GM10266 (cell line): ENCODE data around the gene FMN1.

ENCODE experiments used
- DNase-seq: peaks from one replicate; pipeline ENCODE4 v3.0.0; 2012; ENCODE audit errors: extremely low spot score
- TF ChIP-seq, protein P1 (sequence below): IDR thresholded peaks from 2 replicates; pipeline ENCODE4 v1.5.1; 2012; ENCODE audit warnings: mild to moderate bottlenecking, low read depth; ENCODE audit not compliant: control insufficient read depth, insufficient read depth; ENCODE audit errors: missing control alignments

The FMN1 gene

GRCh38 chr15:32778391-32779176 is 415.9 kb downstream of the FMN1 start:
- no peak for DNase-seq
- TF ChIP-seq, protein P1, sequence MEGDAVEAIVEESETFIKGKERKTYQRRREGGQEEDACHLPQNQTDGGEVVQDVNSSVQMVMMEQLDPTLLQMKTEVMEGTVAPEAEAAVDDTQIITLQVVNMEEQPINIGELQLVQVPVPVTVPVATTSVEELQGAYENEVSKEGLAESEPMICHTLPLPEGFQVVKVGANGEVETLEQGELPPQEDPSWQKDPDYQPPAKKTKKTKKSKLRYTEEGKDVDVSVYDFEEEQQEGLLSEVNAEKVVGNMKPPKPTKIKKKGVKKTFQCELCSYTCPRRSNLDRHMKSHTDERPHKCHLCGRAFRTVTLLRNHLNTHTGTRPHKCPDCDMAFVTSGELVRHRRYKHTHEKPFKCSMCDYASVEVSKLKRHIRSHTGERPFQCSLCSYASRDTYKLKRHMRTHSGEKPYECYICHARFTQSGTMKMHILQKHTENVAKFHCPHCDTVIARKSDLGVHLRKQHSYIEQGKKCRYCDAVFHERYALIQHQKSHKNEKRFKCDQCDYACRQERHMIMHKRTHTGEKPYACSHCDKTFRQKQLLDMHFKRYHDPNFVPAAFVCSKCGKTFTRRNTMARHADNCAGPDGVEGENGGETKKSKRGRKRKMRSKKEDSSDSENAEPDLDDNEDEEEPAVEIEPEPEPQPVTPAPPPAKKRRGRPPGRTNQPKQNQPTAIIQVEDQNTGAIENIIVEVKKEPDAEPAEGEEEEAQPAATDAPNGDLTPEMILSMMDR, result no peak

DNA sequence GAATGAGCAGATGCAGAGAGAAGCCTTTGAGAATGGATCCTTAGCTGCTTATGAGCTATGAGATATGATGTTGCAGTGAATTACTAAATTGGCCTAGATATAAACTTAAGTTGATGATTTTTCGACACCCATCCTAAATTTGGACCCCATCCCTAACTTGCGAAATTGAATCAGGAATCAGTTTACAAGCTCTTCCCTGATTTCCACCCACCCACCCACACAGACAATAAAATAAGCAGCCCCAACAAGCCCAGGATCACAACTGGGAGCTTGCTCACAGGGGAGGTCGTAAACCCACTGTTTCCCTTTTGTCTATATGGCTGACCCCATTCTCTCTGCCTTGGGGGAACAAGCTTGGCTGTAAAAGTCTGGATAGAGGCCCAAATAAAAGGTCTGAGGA is 419.4 kb downstream of the FMN1 start:
- TF ChIP-seq, protein P1, result no peak
- no peak for DNase-seq

DNA sequence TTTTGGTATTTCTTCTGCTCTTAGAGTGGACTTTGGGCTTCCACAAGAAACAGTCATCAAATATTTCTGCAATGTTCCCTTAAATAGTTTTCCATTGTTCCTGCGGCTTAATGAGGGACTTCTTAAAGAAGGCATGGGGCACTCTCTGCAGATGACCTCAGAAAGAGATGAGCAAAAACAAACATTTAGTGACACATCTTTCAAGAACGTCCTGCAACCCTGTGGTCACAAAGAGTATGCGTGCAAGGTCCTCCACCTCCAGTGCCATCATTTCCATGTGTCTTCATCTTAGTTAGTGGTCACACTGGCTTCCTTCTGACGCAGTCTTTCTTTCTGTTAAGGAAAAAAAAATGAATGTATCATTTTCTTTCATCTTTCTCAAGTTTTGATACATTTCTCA is 420.5 kb downstream of the FMN1 start:
- DNase-seq, result no peak
- TF ChIP-seq, protein P1, result no peak

DNA sequence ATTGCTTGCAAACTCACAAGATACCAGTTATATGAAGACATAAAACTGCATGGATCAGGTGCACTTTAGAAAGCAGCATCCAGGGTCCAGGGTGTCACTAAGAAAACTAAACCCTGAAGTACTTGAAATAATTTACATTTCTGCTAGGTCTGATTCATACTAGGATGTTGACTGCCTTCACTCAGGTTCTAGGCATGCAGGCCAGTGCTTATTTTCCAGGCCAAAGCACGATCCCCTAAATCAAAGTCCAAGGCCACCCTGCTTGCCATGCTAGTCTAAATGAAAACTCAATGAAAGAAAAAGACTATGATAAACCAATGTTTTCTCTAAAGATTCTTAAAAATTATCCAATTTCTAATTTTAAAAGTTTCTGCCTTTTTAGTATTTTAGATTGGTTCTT is 427.3 kb downstream of the FMN1 start:
- TF ChIP-seq, protein P1, result no peak
- DNase-seq, result no peak

DNA sequence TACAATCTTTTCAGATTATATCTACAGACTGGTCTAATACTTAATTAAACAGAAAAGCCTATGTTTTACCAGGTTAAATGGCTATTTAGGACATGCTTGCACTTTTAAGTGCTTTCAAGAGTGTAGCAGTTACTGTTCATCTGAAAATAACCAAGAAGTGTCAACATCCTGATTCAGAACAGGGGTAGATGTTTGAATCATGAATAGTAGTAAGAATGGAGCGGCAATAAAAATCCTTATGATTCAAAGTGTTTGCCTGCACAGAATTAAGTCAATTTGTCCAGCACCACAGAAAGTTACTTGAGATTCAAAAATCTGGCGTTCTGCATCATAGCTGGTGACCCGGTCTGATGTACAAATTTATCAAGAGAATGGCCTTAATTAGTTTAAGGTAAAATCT is 428.4 kb downstream of the FMN1 start:
- TF ChIP-seq, protein P1, result no peak
- no peak for DNase-seq

DNA sequence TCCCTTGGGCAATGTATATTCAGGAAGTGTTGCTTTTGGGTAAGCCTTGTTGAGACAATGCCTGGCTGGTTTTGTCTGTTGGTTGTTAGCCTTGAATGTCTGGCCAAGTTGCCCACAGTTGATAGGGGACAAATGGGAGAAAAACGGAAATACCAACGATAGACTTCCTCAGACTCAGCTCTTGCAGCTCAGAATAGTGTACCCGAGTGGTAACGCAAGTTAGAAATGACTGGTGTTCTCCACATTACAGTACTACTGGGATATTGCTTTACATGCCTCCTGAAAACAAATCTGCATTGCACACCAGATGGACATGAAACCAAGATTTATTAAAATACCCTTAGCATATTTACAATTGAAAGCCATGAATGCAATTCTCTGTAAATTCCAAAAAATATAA is 429.3 kb downstream of the FMN1 start:
- TF ChIP-seq, protein P1, result no peak
- no peak for DNase-seq

DNA sequence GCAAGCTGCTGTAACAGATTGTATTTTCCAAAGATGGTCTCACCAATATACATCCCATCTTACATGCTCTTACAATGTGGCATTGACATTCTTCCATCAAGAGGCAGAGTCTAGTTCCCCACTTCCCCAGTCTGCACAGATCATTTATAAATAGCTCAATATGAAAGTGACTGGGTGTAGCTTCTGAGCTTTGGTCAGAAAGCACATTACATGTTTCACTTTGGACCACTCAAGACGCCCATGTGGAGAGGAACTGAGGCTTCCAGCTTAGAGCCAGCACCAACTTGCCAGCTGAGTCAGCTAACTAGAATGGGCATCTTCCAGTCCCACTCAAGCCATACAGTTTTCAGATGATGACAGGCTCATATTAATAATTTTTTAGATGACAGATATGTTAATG is 431.2 kb downstream of the FMN1 start:
- no peak for DNase-seq
- TF ChIP-seq, protein P1, result no peak
